ENCODE data around the gene FRMPD2.

DNA sequence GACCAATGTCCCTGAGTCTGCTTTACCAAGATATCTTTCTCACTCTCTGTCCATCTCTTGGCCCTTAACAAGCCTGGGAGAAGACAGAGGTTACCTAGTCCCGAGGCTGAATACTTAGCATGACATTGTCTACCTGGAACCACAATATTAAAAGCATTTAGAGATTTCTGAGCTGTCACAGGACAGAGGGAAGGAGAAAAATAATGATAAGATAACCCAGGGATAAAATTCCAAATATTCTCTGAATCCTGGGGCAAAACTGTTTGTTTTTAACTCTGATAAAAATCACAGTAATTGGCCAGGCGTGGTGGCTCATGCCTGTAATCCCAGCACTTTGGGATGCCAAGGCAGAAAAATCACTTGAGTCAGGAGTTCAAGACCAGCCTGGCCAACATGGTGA, 19.9 kb upstream of the FRMPD2 start:
- TF ChIP-seq, protein P1, sequence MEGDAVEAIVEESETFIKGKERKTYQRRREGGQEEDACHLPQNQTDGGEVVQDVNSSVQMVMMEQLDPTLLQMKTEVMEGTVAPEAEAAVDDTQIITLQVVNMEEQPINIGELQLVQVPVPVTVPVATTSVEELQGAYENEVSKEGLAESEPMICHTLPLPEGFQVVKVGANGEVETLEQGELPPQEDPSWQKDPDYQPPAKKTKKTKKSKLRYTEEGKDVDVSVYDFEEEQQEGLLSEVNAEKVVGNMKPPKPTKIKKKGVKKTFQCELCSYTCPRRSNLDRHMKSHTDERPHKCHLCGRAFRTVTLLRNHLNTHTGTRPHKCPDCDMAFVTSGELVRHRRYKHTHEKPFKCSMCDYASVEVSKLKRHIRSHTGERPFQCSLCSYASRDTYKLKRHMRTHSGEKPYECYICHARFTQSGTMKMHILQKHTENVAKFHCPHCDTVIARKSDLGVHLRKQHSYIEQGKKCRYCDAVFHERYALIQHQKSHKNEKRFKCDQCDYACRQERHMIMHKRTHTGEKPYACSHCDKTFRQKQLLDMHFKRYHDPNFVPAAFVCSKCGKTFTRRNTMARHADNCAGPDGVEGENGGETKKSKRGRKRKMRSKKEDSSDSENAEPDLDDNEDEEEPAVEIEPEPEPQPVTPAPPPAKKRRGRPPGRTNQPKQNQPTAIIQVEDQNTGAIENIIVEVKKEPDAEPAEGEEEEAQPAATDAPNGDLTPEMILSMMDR (conservative IDR thresholded peaks at IDR 0.05; ENCODE audit: low read depth, low read length) = no peak
- no peak for TF ChIP-seq EZH2 (IDR thresholded peaks at IDR 0.05; ENCODE audit: borderline replicate concordance, low read depth, low read length, poor library complexity, severe bottlenecking)
